ENCODE measurements around the gene EGLN3. TPM values are rescaled to one million over a fixed set of nuclear protein-coding genes. Genes with fewer than 3 reads are reported as not detected.
"Not testable (repeated sequence)": the region's sequence is repeated elsewhere in the genome, so short reads cannot be mapped to it uniquely, and the experiment has no call there.

EGLN3 gene
- total RNA-seq, 2 experiments from 2014 or later: 10.9 to 12.0 TPM

DNA sequence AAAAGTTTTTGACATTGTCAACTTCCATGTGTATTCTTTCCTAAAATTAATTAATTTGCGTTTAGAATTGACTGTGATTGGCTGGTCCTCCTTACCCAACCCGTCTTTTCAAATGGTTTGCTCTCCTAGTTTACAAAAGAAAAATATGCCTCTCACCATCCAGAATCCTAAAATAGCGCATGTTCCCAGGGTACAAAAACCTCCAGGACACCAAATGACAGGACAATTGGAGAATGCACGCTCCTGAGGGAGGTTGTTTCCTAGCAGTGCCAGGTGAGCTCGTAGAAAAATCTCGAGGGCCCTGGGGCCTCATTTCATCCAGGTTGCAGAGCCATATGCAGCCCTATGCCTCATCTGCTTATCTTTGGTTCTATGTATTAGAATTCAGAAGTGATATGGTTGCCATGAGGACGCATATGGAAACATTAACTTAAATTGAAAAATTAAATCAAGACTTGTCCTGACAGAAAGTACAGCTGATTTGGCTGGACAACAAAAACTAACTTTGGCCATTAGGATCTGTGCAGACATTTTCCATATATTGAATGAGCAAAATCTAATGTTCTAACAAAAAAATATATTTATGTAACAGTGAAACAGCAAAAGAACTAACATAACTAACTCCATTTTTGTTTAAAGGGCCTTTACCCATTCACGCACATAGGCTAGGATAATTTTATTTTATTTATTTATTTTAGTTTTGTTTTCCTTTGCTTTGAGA lies 28.2 kb upstream of the EGLN3 start:
- CTCF ChIA-PET: no interaction called here
- H3K9me3 Mint-ChIP-seq: peaks cover 2% of the 10 kb centered on the region
- no peak overlapping the region for H3K4me3 Mint-ChIP-seq
- DNase-seq: no peak
- peaks cover 5% of the 10 kb centered on the region for H3K4me1 Mint-ChIP-seq
- H3K36me3 Mint-ChIP-seq (ENCODE audit: low read depth): no peaks in the 10 kb centered on the region
- POLR2A ChIA-PET: interaction anchor here (1.1 kb wide), 1 partner anchor 8 kb away, joined by 3 read pairs; no protein-coding TSS in a partner anchor
- H3K27me3 Mint-ChIP-seq: peaks cover 2% of the 10 kb centered on the region
- H3K27ac Mint-ChIP-seq: no peak overlapping the region

DNA sequence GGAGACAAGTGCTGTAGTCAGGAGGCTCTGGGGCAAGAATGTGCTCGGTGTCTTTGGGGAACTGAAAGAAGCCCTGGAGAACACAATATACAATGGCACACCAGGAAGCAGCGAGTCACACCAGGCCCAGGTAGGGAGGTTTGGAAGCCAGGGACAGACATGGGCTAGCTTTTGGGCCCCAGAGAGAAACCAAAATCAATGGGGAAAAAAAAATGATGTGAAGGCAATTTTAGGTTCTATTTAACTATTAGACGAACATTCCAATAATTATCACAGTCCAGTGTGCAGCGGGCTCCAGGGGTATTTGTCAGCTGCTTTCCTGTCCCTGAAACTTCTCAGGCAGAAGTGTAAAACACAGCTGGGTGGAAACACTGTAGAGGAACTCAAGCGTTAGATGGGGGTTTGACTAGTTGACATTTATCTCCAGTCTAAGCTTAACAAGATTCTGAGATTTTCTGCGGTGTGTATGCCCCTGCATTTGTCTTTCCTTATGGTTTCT lies 21.8 kb upstream of the EGLN3 start:
- no peak for DNase-seq
- CTCF ChIA-PET: interaction anchor here (0.7 kb wide), 1 partner anchor 15 kb away, joined by 3 read pairs; no protein-coding TSS in a partner anchor
- no peaks in the 10 kb centered on the region for H3K4me1 Mint-ChIP-seq
- no peak overlapping the region for H3K4me3 Mint-ChIP-seq
- H3K27ac Mint-ChIP-seq: no peak overlapping the region
- no peaks in the 10 kb centered on the region for H3K36me3 Mint-ChIP-seq (ENCODE audit: low read depth)
- peaks cover 4% of the 10 kb centered on the region for H3K9me3 Mint-ChIP-seq
- H3K27me3 Mint-ChIP-seq: peaks cover 13% of the 10 kb centered on the region
- POLR2A ChIA-PET: no interaction called here

DNA sequence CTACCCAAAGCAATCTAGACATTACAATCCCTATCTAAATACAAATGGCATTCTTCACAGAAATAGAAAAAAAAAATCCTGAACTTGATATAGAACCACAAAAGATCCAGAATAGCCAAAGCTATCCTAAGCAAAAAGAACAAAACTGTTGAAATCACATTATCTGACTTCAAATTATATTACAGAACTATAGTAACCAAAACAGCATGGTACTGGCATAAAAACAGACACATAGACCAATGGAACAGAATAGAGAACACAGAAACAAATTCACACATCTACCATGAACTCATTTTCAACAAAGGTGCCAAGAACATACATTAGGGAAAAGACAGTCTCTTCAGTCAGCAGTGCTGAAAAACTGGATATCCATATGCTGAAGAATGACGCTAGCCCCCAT lies 19.0 kb upstream of the EGLN3 start:
- POLR2A ChIA-PET; H3K4me3 Mint-ChIP-seq; DNase-seq; H3K27ac Mint-ChIP-seq; H3K9me3 Mint-ChIP-seq; H3K4me1 Mint-ChIP-seq; H3K36me3 Mint-ChIP-seq (ENCODE audit: low read depth); CTCF ChIA-PET: not testable (repeated sequence)
- H3K27me3 Mint-ChIP-seq: peaks cover 17% of the 10 kb centered on the region

- no peak for DNase-seq
- POLR2A ChIA-PET: no interaction called here
- Mint-ChIP-seq H3K27ac (no peak overlapping the region), H3K36me3 (ENCODE audit: low read depth) (no peaks in the 10 kb centered on the region), H3K27me3 (peaks cover 17% of the 10 kb centered on the region), H3K9me3 (peaks cover 4% of the 10 kb centered on the region), H3K4me3 (no peak overlapping the region), H3K4me1 (no peaks in the 10 kb centered on the region)
- CTCF ChIA-PET: interaction anchor here (0.7 kb wide), 1 partner anchor 33 kb away, joined by 3 read pairs; no protein-coding TSS in a partner anchor
These were observed 17.8 kb upstream of the EGLN3 start for GRCh38 chr14:33968722-33969121.

- CTCF ChIA-PET: no interaction called here
- H3K4me1 Mint-ChIP-seq: no peaks in the 10 kb centered on the region
- no peak overlapping the region for H3K27ac Mint-ChIP-seq
- DNase-seq: no peak
- no peaks in the 10 kb centered on the region for H3K36me3 Mint-ChIP-seq (ENCODE audit: low read depth)
- POLR2A ChIA-PET: no interaction called here
- peaks cover 13% of the 10 kb centered on the region for H3K27me3 Mint-ChIP-seq
- H3K9me3 Mint-ChIP-seq: peaks cover 4% of the 10 kb centered on the region
- no peak overlapping the region for H3K4me3 Mint-ChIP-seq
These were observed 16.3 kb upstream of the EGLN3 start for GRCh38 chr14:33967138-33967537.

DNA sequence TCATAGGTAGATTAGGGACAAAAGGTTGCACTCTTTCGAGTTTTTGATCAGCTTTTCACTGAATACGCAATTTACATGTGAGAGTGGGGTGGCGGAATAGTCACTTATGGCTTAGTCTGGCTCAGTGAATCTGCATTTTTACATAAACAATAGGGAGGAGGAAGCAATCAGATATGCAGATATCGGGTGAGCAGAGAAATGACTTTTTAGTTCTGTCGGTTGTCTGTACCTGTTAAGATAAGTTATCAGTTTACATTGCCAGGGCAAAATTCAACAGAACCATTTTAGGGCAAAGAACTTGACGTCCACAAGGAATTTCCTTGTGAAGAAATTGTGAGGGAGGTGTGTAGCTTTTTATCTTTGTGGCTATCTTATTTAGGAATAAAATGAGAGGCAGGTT lies 15.4 kb upstream of the EGLN3 start:
- ChIA-PET CTCF (interaction anchor here (0.6 kb wide), 1 partner anchor 84 kb away, joined by 4 read pairs; no protein-coding TSS in a partner anchor), POLR2A (no interaction called here)

GRCh38 chr14:33964599-33965317 lies 13.9 kb upstream of the EGLN3 start:
- CTCF ChIA-PET: interaction anchor here (1.0 kb wide), 1 partner anchor 134 kb away, joined by 4 read pairs; no protein-coding TSS in a partner anchor
- peaks cover 12% of the 10 kb centered on the region for H3K27me3 Mint-ChIP-seq
- DNase-seq: no peak

More for the DNA sequence above, 15.4 kb upstream of the EGLN3 start:
- Mint-ChIP-seq H3K9me3 (peaks cover 4% of the 10 kb centered on the region), H3K4me3 (no peak overlapping the region), H3K27me3 (peaks cover 13% of the 10 kb centered on the region), H3K27ac (no peak overlapping the region), H3K4me1 (no peaks in the 10 kb centered on the region), H3K36me3 (ENCODE audit: low read depth) (no peaks in the 10 kb centered on the region)
- no peak for DNase-seq

DNA sequence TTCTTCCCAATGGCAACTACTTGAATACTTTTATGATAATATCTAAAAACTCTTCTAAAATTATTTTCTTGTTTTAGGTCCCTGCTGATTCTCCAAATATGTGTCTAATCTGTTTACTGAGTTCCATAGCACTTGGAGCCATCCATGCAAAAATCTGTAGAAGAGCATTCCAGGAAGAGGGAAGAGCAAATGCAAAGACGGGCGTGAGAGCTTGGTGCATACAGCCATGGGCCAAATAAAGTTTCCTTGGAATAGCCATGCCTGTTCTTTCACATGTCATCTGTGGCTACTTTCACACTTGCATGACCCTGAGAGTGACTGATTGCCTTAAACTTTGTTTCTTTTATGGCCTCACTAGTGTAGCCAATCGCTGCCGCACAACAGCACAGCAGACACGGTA lies 13.0 kb upstream of the EGLN3 start:
- POLR2A ChIA-PET: no interaction called here
- Mint-ChIP-seq H3K36me3 (ENCODE audit: low read depth) (no peaks in the 10 kb centered on the region), H3K4me3 (no peak overlapping the region), H3K27me3 (peaks cover 10% of the 10 kb centered on the region), H3K27ac (no peak overlapping the region), H3K9me3 (no peaks in the 10 kb centered on the region), H3K4me1 (peaks cover 6% of the 10 kb centered on the region)
- DNase-seq: no peak
- CTCF ChIA-PET: interaction anchor here (1.0 kb wide), 1 partner anchor 135 kb away, joined by 4 read pairs; no protein-coding TSS in a partner anchor

More at GRCh38 chr14:33964599-33965317, 13.9 kb upstream of the EGLN3 start:
- H3K27ac Mint-ChIP-seq: no peak overlapping the region
- H3K36me3 Mint-ChIP-seq (ENCODE audit: low read depth): no peaks in the 10 kb centered on the region
- no peak overlapping the region for H3K4me3 Mint-ChIP-seq
- POLR2A ChIA-PET: no interaction called here
- H3K9me3 Mint-ChIP-seq: no peaks in the 10 kb centered on the region
- peaks cover 5% of the 10 kb centered on the region for H3K4me1 Mint-ChIP-seq

DNA sequence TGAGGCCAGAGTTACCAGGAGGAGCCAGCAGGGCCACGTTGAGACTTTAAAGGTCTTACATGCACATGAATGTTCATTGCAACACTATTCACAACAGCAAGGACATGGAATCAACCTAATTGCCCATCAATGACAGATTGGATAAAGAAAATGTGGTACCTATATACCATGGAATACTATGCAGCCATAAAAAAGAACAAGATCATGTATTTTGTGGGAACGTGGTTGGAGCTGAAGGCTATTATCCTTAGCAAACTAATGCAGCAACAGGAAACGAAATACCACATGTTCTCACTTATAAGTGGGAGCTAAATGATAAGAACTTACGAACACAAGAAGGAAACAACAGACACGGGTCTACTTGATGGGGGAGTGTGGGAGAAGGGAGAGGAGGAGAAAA lies 11.6 kb upstream of the EGLN3 start:
- H3K27me3 Mint-ChIP-seq; CTCF ChIA-PET; POLR2A ChIA-PET; H3K4me1 Mint-ChIP-seq; H3K36me3 Mint-ChIP-seq (ENCODE audit: low read depth); H3K27ac Mint-ChIP-seq; H3K4me3 Mint-ChIP-seq; H3K9me3 Mint-ChIP-seq; DNase-seq: not testable (repeated sequence)

DNA sequence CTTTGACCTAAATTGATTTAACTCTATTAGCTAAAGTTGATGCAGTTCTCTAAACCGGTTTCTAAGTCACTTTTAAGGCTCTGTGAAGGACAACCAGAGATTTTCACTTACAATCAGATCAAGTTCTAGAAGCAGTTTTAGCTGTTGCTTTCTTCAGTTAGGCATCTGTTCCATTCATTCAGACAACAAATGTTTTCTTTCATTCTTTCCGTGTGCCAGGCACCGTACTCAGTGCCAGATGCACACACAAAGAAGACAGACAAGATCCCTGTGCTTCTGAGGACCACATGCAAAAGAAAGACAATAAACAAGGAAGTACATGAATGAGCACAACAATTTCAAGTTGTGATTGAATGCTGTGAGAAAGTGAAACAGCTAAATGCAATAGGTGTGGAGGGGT lies 11.1 kb upstream of the EGLN3 start:
- no peak overlapping the region for H3K4me3 Mint-ChIP-seq
- H3K27ac Mint-ChIP-seq: no peak overlapping the region
- peaks cover 8% of the 10 kb centered on the region for H3K27me3 Mint-ChIP-seq
- ChIA-PET POLR2A (no interaction called here), CTCF (no interaction called here)
- no peaks in the 10 kb centered on the region for H3K36me3 Mint-ChIP-seq (ENCODE audit: low read depth)
- H3K4me1 Mint-ChIP-seq: peaks cover 6% of the 10 kb centered on the region
- no peaks in the 10 kb centered on the region for H3K9me3 Mint-ChIP-seq
- no peak for DNase-seq

DNA sequence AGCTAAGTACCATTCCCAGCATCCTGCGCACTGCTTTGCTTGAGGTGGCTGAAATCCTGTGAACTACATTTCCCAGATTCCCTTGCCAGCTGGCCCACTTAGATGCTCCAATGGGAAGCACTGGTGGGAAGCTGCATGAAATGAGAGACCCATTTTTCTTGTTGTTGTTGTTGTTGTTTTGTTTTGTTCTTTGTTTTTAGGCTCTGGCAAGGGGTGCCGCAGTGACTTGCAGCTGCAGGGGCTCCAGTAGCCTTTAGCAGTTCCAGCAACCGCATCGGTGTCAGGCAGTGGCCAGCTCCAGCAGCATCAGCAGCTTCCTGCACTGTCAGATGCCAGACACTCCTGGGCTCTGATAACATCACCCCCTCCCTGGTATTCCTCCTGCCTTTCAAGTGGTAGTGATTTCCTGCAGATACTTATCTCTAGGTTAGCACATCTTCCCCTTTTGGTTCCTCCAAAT lies 8.8 kb upstream of the EGLN3 start:
- H3K4me1 Mint-ChIP-seq: peaks cover 6% of the 10 kb centered on the region
- no peaks in the 10 kb centered on the region for H3K9me3 Mint-ChIP-seq
- peaks cover 8% of the 10 kb centered on the region for H3K27me3 Mint-ChIP-seq
- no peak overlapping the region for H3K4me3 Mint-ChIP-seq
- no peaks in the 10 kb centered on the region for H3K36me3 Mint-ChIP-seq (ENCODE audit: low read depth)
- no peak for DNase-seq
- ChIA-PET CTCF (interaction anchor here (0.6 kb wide), 1 partner anchor 431 kb away, joined by 5 read pairs; no protein-coding TSS in a partner anchor), POLR2A (no interaction called here)
- no peak overlapping the region for H3K27ac Mint-ChIP-seq

DNA sequence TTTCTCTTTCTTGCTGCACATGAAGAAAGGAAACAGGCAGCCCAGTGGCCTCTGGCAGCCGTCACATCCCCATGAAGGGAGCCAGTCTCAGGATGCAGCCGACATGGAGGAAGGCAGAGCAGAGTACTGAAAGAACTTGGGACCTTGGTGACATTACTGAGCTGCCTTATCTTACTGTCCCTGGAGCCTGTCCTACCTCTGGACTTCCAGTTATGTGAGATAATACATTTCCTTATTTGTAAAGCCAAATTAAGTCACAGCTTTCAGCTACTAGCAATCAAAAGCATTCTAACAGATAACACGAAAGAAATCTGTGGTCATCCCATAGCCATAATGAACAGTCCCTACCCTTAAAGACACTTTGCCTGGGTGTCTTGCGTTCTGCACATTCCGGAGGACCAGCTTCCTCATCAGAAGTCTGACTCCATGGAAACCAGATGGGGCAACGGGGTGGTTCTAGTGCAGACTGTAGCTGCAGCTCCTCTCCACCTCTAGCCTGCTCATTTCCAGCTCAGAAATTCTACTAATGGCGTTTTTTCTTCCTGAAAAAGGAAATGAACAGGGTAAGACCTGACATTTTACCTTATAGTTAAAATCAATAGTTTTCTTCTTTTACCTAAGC lies 7.8 kb upstream of the EGLN3 start:
- Mint-ChIP-seq H3K9me3 (no peaks in the 10 kb centered on the region), H3K4me1 (peaks cover 6% of the 10 kb centered on the region), H3K27ac (no peak overlapping the region), H3K36me3 (ENCODE audit: low read depth) (no peaks in the 10 kb centered on the region), H3K27me3 (peaks cover 12% of the 10 kb centered on the region), H3K4me3 (no peak overlapping the region)
- CTCF ChIA-PET: no interaction called here
- no peak for DNase-seq
- POLR2A ChIA-PET: no interaction called here

DNA sequence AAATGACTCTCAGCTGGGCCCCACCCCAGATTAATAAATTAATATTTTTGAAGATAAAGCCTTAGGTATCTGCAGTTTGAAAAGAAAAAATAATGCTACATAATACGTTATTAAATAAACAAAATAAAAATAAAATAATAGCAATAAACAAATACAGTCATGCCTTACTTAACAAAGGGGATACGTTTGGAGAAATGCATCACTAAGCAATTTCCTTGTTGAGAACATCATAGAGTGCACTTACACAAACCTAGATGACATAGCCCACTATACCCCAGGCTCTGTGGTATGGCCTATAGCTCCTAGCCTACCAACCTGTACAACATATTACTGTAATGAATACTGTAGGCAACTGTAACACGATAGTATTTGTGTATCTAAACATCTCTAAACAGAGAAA lies 7.1 kb upstream of the EGLN3 start:
- Mint-ChIP-seq H3K4me3 (no peak overlapping the region), H3K9me3 (no peaks in the 10 kb centered on the region), H3K27ac (no peak overlapping the region), H3K4me1 (peaks cover 6% of the 10 kb centered on the region), H3K27me3 (peaks cover 17% of the 10 kb centered on the region), H3K36me3 (ENCODE audit: low read depth) (no peaks in the 10 kb centered on the region)
- CTCF ChIA-PET: no interaction called here
- POLR2A ChIA-PET: no interaction called here
- no peak for DNase-seq

All from activated CD4-positive, alpha-beta memory T cell treated with anti-CD3 and anti-CD28 coated beads, Interleukin-2, amount 10 ng/mL, durations not matched to agents 7 days and 5 days (primary cell).